Choroid plexus epithelial cell (primary cell): Measurements from ENCODE around the gene PRADC1.
A peak's percentile ranks its signal among the peaks of the same experiment; 100 is the strongest.

Source experiments
- DNase-seq: peaks from one replicate; pipeline ENCODE4 v3.0.0-alpha.2; 2010; ENCODE audit warnings: low read depth
- H3K4me3 ChIP-seq: 2 replicates; pipeline ENCODE4 v1.5.1; 2011; ENCODE audit warnings: low read depth, mild to moderate bottlenecking, control low read depth, low read length, moderate library complexity
- CTCF ChIP-seq: conservative IDR thresholded peaks from 2 replicates; pipeline ENCODE4 v1.5.1; 2011; ENCODE audit warnings: low read depth, mild to moderate bottlenecking, control low read depth, inconsistent platforms, low read length, moderate library complexity

The PRADC1 gene

GRCh38 chr2:73212448-73213176, 20.4 kb downstream of the PRADC1 start:
- peak; percentile 90 for DNase-seq
- H3K4me3 ChIP-seq: no peak overlapping the region
- peak; percentile 96 for TF ChIP-seq CTCF

- H3K4me3 ChIP-seq: no peak overlapping the region
- TF ChIP-seq CTCF: no peak
- DNase-seq: no peak
Measured at GRCh38 chr2:73212098-73212447, 21.0 kb downstream of the PRADC1 start.

GRCh38 chr2:73210696-73211095, 22.3 kb downstream of the PRADC1 start:
- H3K4me3 ChIP-seq: no peak overlapping the region
- no peak for TF ChIP-seq CTCF
- DNase-seq: no peak

- DNase-seq: no peak
- no peak for TF ChIP-seq CTCF
- H3K4me3 ChIP-seq: no peak overlapping the region
Measured at GRCh38 chr2:73210019-73210418, 23.0 kb downstream of the PRADC1 start.

GRCh38 chr2:73208258-73208657, 24.8 kb downstream of the PRADC1 start:
- no peak overlapping the region for H3K4me3 ChIP-seq
- DNase-seq: no peak
- TF ChIP-seq CTCF: no peak

GRCh38 chr2:73205611-73206010, 27.4 kb downstream of the PRADC1 start:
- H3K4me3 ChIP-seq: no peak overlapping the region
- no peak for TF ChIP-seq CTCF
- DNase-seq: no peak

- no peak overlapping the region for H3K4me3 ChIP-seq
- no peak for TF ChIP-seq CTCF
- peak; percentile 27 for DNase-seq
Measured at GRCh38 chr2:73203055-73203681, 29.9 kb downstream of the PRADC1 start.
